K562 (cell line): ENCODE measurements around the gene SLC6A7.

Experiments
- CTCF ChIP-seq, 3 experiments: IDR thresholded peaks in 2 of 3; conservative IDR thresholded peaks in 1 of 3; 2 replicates each; pipeline ENCODE4 v1.5.1; 2011 to 2012; ENCODE audit warnings: low read length in 3 of 3, mild to moderate bottlenecking in 3 of 3, control low read depth in 2 of 3, improper control_type of control experiment in 1 of 3, inconsistent platforms in 1 of 3, low read depth in 1 of 3, mixed read lengths in 1 of 3, moderate library complexity in 1 of 3; ENCODE audit not compliant: insufficient read depth in 2 of 3
- FOXK2 ChIP-seq, 2 experiments: fragments of 450-650 bp; IDR thresholded peaks in 1 of 2; conservative IDR thresholded peaks in 1 of 2; 2 replicates each; pipeline ENCODE4 v1.6.1; 2016; ENCODE audit warnings: low read depth in 2 of 2, mild to moderate bottlenecking in 1 of 2
- HDAC2 ChIP-seq: fragments of 450-650 bp; IDR thresholded peaks from 2 replicates; pipeline ENCODE4 v1.6.1; 2016; ENCODE audit warnings: mild to moderate bottlenecking
- MAZ ChIP-seq, 2 experiments: fragments of 450-650 bp in 1 of 2; sonication (generic) in 1 of 2; formaldehyde crosslinking; IDR thresholded peaks in 1 of 2; conservative IDR thresholded peaks in 1 of 2; 2 replicates each; pipeline versions ENCODE4 v1.4.0 to v1.5.0; 2020; ENCODE audit warnings: mild to moderate bottlenecking in 1 of 2, missing genetic modification reagents in 1 of 2
- PHF21A ChIP-seq: fragments of 450-650 bp; IDR thresholded peaks from 2 replicates; pipeline ENCODE4 v1.6.1; 2017; ENCODE audit warnings: low read depth, borderline replicate concordance
- POLR2AphosphoS5 ChIP-seq: IDR thresholded peaks from 2 replicates; pipeline ENCODE4 v1.6.1; 2011; ENCODE audit warnings: mild to moderate bottlenecking, low read depth, low read length, moderate library complexity; ENCODE audit not compliant: control insufficient read depth, insufficient read depth
- ZNF124 ChIP-seq: sonication (generic); formaldehyde crosslinking; IDR thresholded peaks from 2 replicates; pipeline ENCODE4 v1.8.1; 2022; ENCODE audit warnings: missing genetic modification reagents
- ZNF232 ChIP-seq: sonication (generic); formaldehyde crosslinking; IDR thresholded peaks from 2 replicates; pipeline ENCODE4 v1.8.0; 2022; ENCODE audit warnings: mild to moderate bottlenecking, missing genetic modification reagents
- ZNF589 ChIP-seq: fragments of 200-800 bp; sonication (Bioruptor generic); IDR thresholded peaks from 2 replicates; pipeline ENCODE4 v1.6.1; 2016; ENCODE audit warnings: low read depth, missing genetic modification characterization, missing compliant biosample characterization
- TF ChIP-seq, protein P1 (sequence below): sonication (generic); formaldehyde crosslinking; IDR thresholded peaks from 2 replicates; pipeline ENCODE4 v1.8.1; 2023; ENCODE audit warnings: mild to moderate bottlenecking, missing genetic modification reagents
- TF ChIP-seq, protein P2 (sequence below), 2 experiments: IDR thresholded peaks in 1 of 2; conservative IDR thresholded peaks in 1 of 2; 2 replicates each; pipeline ENCODE4 v1.6.1; 2016; ENCODE audit warnings: low read depth in 2 of 2, mild to moderate bottlenecking in 1 of 2, missing compliant biosample characterization in 1 of 2, missing genetic modification characterization in 1 of 2, moderate library complexity in 1 of 2

GRCh38 chr5:150211156-150212030 is 21.5 kb downstream of the SLC6A7 start:
- TF ChIP-seq CTCF (IDR thresholded peaks at IDR 0.05 in 2 of 3, conservative IDR thresholded peaks at IDR 0.05 in 1 of 3; ENCODE audit: insufficient read depth in 2 of 3, low read depth in 1 of 3, low read length in 3 of 3) (peak in 2 of 3 experiments; percentile 12 to 21; a peak in 1 of 6 replicates), FOXK2 (conservative IDR thresholded peaks at IDR 0.05 in 1 of 2, IDR thresholded peaks at IDR 0.05 in 1 of 2; ENCODE audit: low read depth in 2 of 2) (no peak), PHF21A (no peak), ZNF124 (CRISPR knock-in tag) (no peak), MAZ (CRISPR knock-in tag; conservative IDR thresholded peaks at IDR 0.05 in 1 of 2, IDR thresholded peaks at IDR 0.05 in 1 of 2) (no peak), ZNF232 (no peak), POLR2AphosphoS5 (no peak), HDAC2 (no peak), ZNF589 (CRISPR knock-in tag) (no peak)
- TF ChIP-seq, protein P1, sequence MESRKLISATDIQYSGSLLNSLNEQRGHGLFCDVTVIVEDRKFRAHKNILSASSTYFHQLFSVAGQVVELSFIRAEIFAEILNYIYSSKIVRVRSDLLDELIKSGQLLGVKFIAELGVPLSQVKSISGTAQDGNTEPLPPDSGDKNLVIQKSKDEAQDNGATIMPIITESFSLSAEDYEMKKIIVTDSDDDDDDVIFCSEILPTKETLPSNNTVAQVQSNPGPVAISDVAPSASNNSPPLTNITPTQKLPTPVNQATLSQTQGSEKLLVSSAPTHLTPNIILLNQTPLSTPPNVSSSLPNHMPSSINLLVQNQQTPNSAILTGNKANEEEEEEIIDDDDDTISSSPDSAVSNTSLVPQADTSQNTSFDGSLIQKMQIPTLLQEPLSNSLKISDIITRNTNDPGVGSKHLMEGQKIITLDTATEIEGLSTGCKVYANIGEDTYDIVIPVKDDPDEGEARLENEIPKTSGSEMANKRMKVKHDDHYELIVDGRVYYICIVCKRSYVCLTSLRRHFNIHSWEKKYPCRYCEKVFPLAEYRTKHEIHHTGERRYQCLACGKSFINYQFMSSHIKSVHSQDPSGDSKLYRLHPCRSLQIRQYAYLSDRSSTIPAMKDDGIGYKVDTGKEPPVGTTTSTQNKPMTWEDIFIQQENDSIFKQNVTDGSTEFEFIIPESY, result no peak
- TF ChIP-seq, protein P2, sequence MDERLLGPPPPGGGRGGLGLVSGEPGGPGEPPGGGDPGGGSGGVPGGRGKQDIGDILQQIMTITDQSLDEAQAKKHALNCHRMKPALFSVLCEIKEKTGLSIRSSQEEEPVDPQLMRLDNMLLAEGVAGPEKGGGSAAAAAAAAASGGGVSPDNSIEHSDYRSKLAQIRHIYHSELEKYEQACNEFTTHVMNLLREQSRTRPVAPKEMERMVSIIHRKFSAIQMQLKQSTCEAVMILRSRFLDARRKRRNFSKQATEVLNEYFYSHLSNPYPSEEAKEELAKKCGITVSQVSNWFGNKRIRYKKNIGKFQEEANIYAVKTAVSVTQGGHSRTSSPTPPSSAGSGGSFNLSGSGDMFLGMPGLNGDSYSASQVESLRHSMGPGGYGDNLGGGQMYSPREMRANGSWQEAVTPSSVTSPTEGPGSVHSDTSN (CRISPR knock-in tag; IDR thresholded peaks at IDR 0.05; ENCODE audit: low read depth), result no peak
- TF ChIP-seq, protein P2 (tag; conservative IDR thresholded peaks at IDR 0.05; ENCODE audit: low read depth), result no peak
